Liver (tissue), 3 donors: ENCODE measurements around the gene MAPKAP1.

ENCODE experiments used
- CTCF ChIP-seq: fragments of 150-350 bp; IDR thresholded peaks from 2 replicates; pipeline ENCODE4 v1.5.1; 2017; ENCODE audit warnings: improper control_type of control experiment, low read depth, low read length; ENCODE audit not compliant: missing input control
- EGR1 ChIP-seq, 2 donors: IDR thresholded peaks; 2 replicates each; pipeline ENCODE4 v1.6.1; 2016 to 2018; ENCODE audit warnings: antibody characterized with exemption in 2 of 2, low read depth in 2 of 2
- GABPA ChIP-seq, 2 donors: IDR thresholded peaks in 1 of 2; conservative IDR thresholded peaks in 1 of 2; 2 replicates each; pipeline ENCODE4 v1.6.1; 2016; ENCODE audit warnings: antibody characterized with exemption in 2 of 2, mild to moderate bottlenecking in 1 of 2, moderate library complexity in 1 of 2
- YY1 ChIP-seq: IDR thresholded peaks from 2 replicates; pipeline ENCODE4 v1.6.1; 2016; ENCODE audit warnings: antibody characterized with exemption, mild to moderate bottlenecking
- donor health status: healthy.
- donor health status: healthy.

- TF ChIP-seq CTCF (no peak), EGR1 (IDR thresholded peaks at IDR 0.05; ENCODE audit: low read depth in 2 of 2) (no peak), GABPA (IDR thresholded peaks at IDR 0.05 in 1 of 2, conservative IDR thresholded peaks at IDR 0.05 in 1 of 2) (no peak), YY1 (no peak)
Measured at GRCh38 chr9:125406810-125407087, 300.3 kb downstream of the MAPKAP1 start.
